Measurements from ENCODE around the gene SPIRE1.

GRCh38 chr18:12420821-12421421, 237.0 kb downstream of the SPIRE1 start:
- TF ChIP-seq CTCF (IDR thresholded peaks at IDR 0.05): no peak
- no peak for TF ChIP-seq EP300 (IDR thresholded peaks at IDR 0.05)

All from tibial nerve (tissue), 4 donors.